H9 (cell line): ENCODE measurements around the gene METTL17. TPM values are rescaled to one million over a fixed set of nuclear protein-coding genes. Genes with fewer than 3 reads are reported as not detected.

ENCODE experiments used
- DNase-seq: peaks from one replicate; pipeline ENCODE4 v3.0.0-alpha.2; 2017
- H2AFZ ChIP-seq: one replicate; pipeline ENCODE4 v1.6.1; 2013; ENCODE audit warnings: mild to moderate bottlenecking, low read length, control low read depth, moderate library complexity
- H2AK5ac ChIP-seq: 2 replicates; pipeline ENCODE4 v1.6.1; 2013; ENCODE audit warnings: low read length, control low read depth, mixed read lengths; ENCODE audit not compliant: insufficient read length
- H2BK120ac ChIP-seq: one replicate; pipeline ENCODE4 v1.6.1; 2013; ENCODE audit warnings: low read depth, mild to moderate bottlenecking, low read length, control low read depth, inconsistent platforms; ENCODE audit not compliant: poor library complexity, severe bottlenecking
- H2BK12ac ChIP-seq: 2 replicates; pipeline ENCODE4 v1.6.1; 2013; ENCODE audit warnings: low read length, control low read depth, mixed read lengths, low read depth; ENCODE audit not compliant: insufficient read length
- H2BK15ac ChIP-seq: 2 replicates; pipeline ENCODE4 v1.6.1; 2013; ENCODE audit warnings: low read depth, low read length, control low read depth
- H2BK20ac ChIP-seq: one replicate; pipeline ENCODE4 v1.6.1; 2013; ENCODE audit warnings: low read depth, mild to moderate bottlenecking, low read length, control low read depth, inconsistent platforms; ENCODE audit not compliant: poor library complexity, severe bottlenecking
- H2BK5ac ChIP-seq: 2 replicates; pipeline ENCODE4 v1.6.1; 2013; ENCODE audit warnings: low read length, control low read depth, mixed read lengths; ENCODE audit not compliant: insufficient read length
- H3K14ac ChIP-seq: 2 replicates; pipeline ENCODE4 v1.6.1; 2013; ENCODE audit warnings: low read length, control low read depth; ENCODE audit not compliant: insufficient read depth
- H3K18ac ChIP-seq: 2 replicates; pipeline ENCODE4 v1.6.1; 2013; ENCODE audit warnings: low read depth, mild to moderate bottlenecking, mixed read lengths, low read length, control low read depth; ENCODE audit not compliant: insufficient read length
- H3K23ac ChIP-seq: 2 replicates; pipeline ENCODE4 v1.6.1; 2013; ENCODE audit warnings: low read length, control low read depth, mixed read lengths, low read depth; ENCODE audit not compliant: insufficient read length
- H3K23me2 ChIP-seq: 2 replicates; pipeline ENCODE4 v1.6.1; 2013; ENCODE audit warnings: low read depth, mild to moderate bottlenecking, mixed read lengths, low read length, control low read depth; ENCODE audit not compliant: insufficient read length, poor library complexity, severe bottlenecking
- H3K27ac ChIP-seq: 2 replicates; pipeline ENCODE4 v1.5.1; 2013; ENCODE audit warnings: low read length, control low read depth, mixed read lengths, low read depth; ENCODE audit not compliant: insufficient read length
- H3K27me3 ChIP-seq: 2 replicates; pipeline ENCODE4 v1.6.1; 2013; ENCODE audit warnings: low read length, control low read depth, inconsistent platforms; ENCODE audit not compliant: insufficient read depth
- H3K4ac ChIP-seq: 2 replicates; pipeline ENCODE4 v1.6.1; 2013; ENCODE audit warnings: low read depth, mild to moderate bottlenecking, control low read depth, inconsistent platforms, low read length, moderate library complexity
- H3K4me1 ChIP-seq: 2 replicates; pipeline ENCODE4 v1.6.1; 2013; ENCODE audit warnings: low read length, control low read depth, inconsistent platforms; ENCODE audit not compliant: insufficient read depth
- H3K4me2 ChIP-seq: 2 replicates; pipeline ENCODE4 v1.6.1; 2013; ENCODE audit warnings: low read length, control low read depth, mixed read lengths; ENCODE audit not compliant: insufficient read length, insufficient read depth
- H3K56ac ChIP-seq: 2 replicates; pipeline ENCODE4 v1.6.1; 2013; ENCODE audit warnings: low read depth, mild to moderate bottlenecking, mixed read lengths, low read length, control low read depth; ENCODE audit not compliant: insufficient read length
- H3K79me1 ChIP-seq: 2 replicates; pipeline ENCODE4 v1.6.1; 2013; ENCODE audit warnings: low read depth, mild to moderate bottlenecking, moderate library complexity, low read length, control low read depth, inconsistent platforms; ENCODE audit not compliant: insufficient read depth, poor library complexity, severe bottlenecking
- H3K79me2 ChIP-seq: 2 replicates; pipeline ENCODE4 v1.6.1; 2013; ENCODE audit warnings: low read length, control low read depth, inconsistent platforms; ENCODE audit not compliant: insufficient read depth
- H3K9ac ChIP-seq: 2 replicates; pipeline ENCODE4 v1.6.1; 2013; ENCODE audit warnings: low read length, control low read depth, mixed read lengths; ENCODE audit not compliant: insufficient read length; ENCODE audit errors: extremely low read depth
- H3K9me3 ChIP-seq: one replicate; pipeline ENCODE4 v1.6.1; 2013; ENCODE audit warnings: low read depth, low read length, inconsistent platforms; ENCODE audit not compliant: control insufficient read depth
- H3T11ph ChIP-seq: one replicate; pipeline ENCODE4 v1.6.1; 2013; ENCODE audit warnings: mild to moderate bottlenecking, low read length, control low read depth, inconsistent platforms
- H4K20me1 ChIP-seq: one replicate; pipeline ENCODE4 v1.6.1; 2013; ENCODE audit not compliant: control insufficient read depth, insufficient read length, insufficient read depth
- H4K5ac ChIP-seq: 2 replicates; pipeline ENCODE4 v1.6.1; 2013; ENCODE audit warnings: low read depth, mild to moderate bottlenecking, mixed read lengths, low read length, control low read depth; ENCODE audit not compliant: insufficient read length
- H4K8ac ChIP-seq: replicated peaks from 2 replicates; pipeline ENCODE4 v1.6.1; 2013; ENCODE audit warnings: low read length, control low read depth, mixed read lengths, low read depth; ENCODE audit not compliant: insufficient read length
- H4K91ac ChIP-seq: 2 replicates; pipeline ENCODE4 v1.6.1; 2013; ENCODE audit warnings: low read depth, mild to moderate bottlenecking, moderate library complexity, mixed read lengths, low read length, control low read depth; ENCODE audit not compliant: insufficient read length
- H3K27ac Mint-ChIP-seq, 3 experiments: 2 replicates in 2 of 3; 3 replicates in 1 of 3; pipeline ENCODE4 v1.8.0; 2020 to 2021; ENCODE audit warnings: mixed read lengths in 3 of 3, mild to moderate bottlenecking in 1 of 3, moderate library complexity in 1 of 3
- H3K27me3 Mint-ChIP-seq: 2 replicates; pipeline ENCODE4 v1.8.0; 2021; ENCODE audit warnings: low read depth, mild to moderate bottlenecking, moderate library complexity, mixed read lengths
- H3K36me3 Mint-ChIP-seq, 3 experiments: 2 replicates in 2 of 3; 3 replicates in 1 of 3; pipeline ENCODE4 v1.8.0; 2020 to 2021; ENCODE audit warnings: low read depth in 3 of 3, mixed read lengths in 3 of 3; ENCODE audit not compliant: insufficient read depth in 1 of 3
- H3K4me1 Mint-ChIP-seq, 2 experiments: 2 replicates each; pipeline ENCODE4 v1.8.0; 2020; ENCODE audit warnings: mixed read lengths in 2 of 2
- H3K4me3 Mint-ChIP-seq, 2 experiments: 2 replicates in 1 of 2; 3 replicates in 1 of 2; pipeline ENCODE4 v1.8.0; 2020 to 2021; ENCODE audit warnings: mild to moderate bottlenecking in 2 of 2, mixed read lengths in 2 of 2, moderate library complexity in 1 of 2
- H3K9me3 Mint-ChIP-seq, 2 experiments: 2 replicates in 1 of 2; 3 replicates in 1 of 2; pipeline ENCODE4 v1.8.0; 2020; ENCODE audit warnings: mild to moderate bottlenecking in 2 of 2, mixed read lengths in 2 of 2, moderate library complexity in 1 of 2
- CTCF ChIP-seq: fragments of 200-600 bp; sonication (generic); conservative IDR thresholded peaks from 3 replicates; pipeline ENCODE4 v1.8.0; 2021; ENCODE audit warnings: antibody characterized with exemption, mild to moderate bottlenecking
- WGBS: extraction: QIAGEN DNeasy Blood & Tissue Kit; methylation state at CpG from one replicate; pipeline ENCODE4 v1.1.7; 2013; ENCODE audit warnings: missing lambda C conversion rate, low lambda C conversion rate, mixed read lengths; ENCODE audit not compliant: insufficient read length; ENCODE audit errors: extremely low coverage; 5-methylcytosine and 5-hydroxymethylcytosine counted together
- total RNA-seq: library from RNA; stranded (reverse); gene quantifications from 2 replicates; pipeline ENCODE4 v1.2.1, GENCODE V29; 2021

Gene METTL17
- total RNA-seq, 1 experiment from 2014 or later: 81.4 TPM

GRCh38 chr14:21016413-21017190 lies 26.8 kb downstream of the METTL17 start:
- Mint-ChIP-seq H3K4me3 (no peak overlapping the region), H3K4me1 (peaks cover 7 to 12% of the 10 kb centered on the region in 2 experiments), H3K27ac (no peak overlapping the region; a peak in 1 of 7 replicates), H3K27me3 (peaks cover 12% of the 10 kb centered on the region), H3K9me3 (no peaks in the 10 kb centered on the region), H3K36me3 (peaks cover 6 to 16% (median 8%) of the 10 kb centered on the region in 3 experiments; a peak in 4 of 7 replicates)
- H3K27ac ChIP-seq: no peak overlapping the region
- H3K27me3 ChIP-seq: no peaks in the 10 kb centered on the region
- no peak overlapping the region for H2BK15ac ChIP-seq
- H3K56ac ChIP-seq: no peak overlapping the region
- no peaks in the 10 kb centered on the region for H4K20me1 ChIP-seq
- TF ChIP-seq CTCF: no peak
- no peaks in the 10 kb centered on the region for H3K79me2 ChIP-seq
- no peak overlapping the region for H3K9ac ChIP-seq
- no peak overlapping the region for H3K14ac ChIP-seq
- DNase-seq: no peak
- H4K91ac ChIP-seq: no peak overlapping the region
- H3K4me2 ChIP-seq: no peak overlapping the region
- H2BK120ac ChIP-seq: no peak overlapping the region
- H4K8ac ChIP-seq: no peak overlapping the region
- H3K23me2 ChIP-seq: no peaks in the 10 kb centered on the region
- no peaks in the 10 kb centered on the region for H3K79me1 ChIP-seq
- no peak overlapping the region for H4K5ac ChIP-seq
- WGBS: no CpG with 5 or more reads among the region's 9 CpGs
- no peak overlapping the region for H2AFZ ChIP-seq
- no peak overlapping the region for H2BK20ac ChIP-seq
- H3K4me1 ChIP-seq: no peaks in the 10 kb centered on the region; the same call in 1 of the 2 replicates
- H3T11ph ChIP-seq: no peak overlapping the region
- H2BK5ac ChIP-seq: no peak overlapping the region
- H3K18ac ChIP-seq: no peak overlapping the region
- no peak overlapping the region for H2AK5ac ChIP-seq
- no peak overlapping the region for H3K4ac ChIP-seq
- no peak overlapping the region for H3K23ac ChIP-seq
- H2BK12ac ChIP-seq: no peak overlapping the region
- no peaks in the 10 kb centered on the region for H3K9me3 ChIP-seq
